ENCODE data around the gene PGGHG.
"Not testable (repeated sequence)": the region's sequence is repeated elsewhere in the genome, so short reads cannot be mapped to it uniquely, and the experiment has no call there.

The PGGHG gene

GRCh38 chr11:313787-314553 lies 25.0 kb downstream of the PGGHG start, which contains the start of gene IFITM1:
Gene IFITM1, plus strand, starts transcription at chr11:314040. Its CDS starts 131 bp downstream, at chr11:314171.
- no peak for DNase-seq (ENCODE audit: low spot score)

DNA sequence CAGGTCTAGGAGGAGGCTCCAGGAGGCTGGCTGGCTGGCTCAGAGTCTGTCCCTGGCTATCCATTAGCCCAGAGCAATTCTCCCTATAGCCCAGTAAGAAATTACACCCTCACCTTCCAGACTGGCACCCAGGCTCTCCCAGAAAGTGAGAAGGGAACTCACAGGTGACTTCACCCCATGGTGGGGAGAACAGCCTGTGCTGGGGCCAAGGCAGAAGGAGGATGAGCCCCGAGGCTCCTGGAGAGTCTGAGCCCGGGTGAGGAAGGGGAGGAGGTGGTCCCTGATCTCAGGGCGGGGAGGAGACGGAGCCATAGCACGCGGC lies 25.6 kb downstream of the PGGHG start:
- not testable (repeated sequence) for DNase-seq (ENCODE audit: low spot score)

GRCh38 chr11:315051-315481 lies 26.1 kb downstream of the PGGHG start:
- no peak for DNase-seq (ENCODE audit: low spot score)

- DNase-seq (ENCODE audit: low spot score): no peak
Measured at GRCh38 chr11:315516-315994, 26.6 kb downstream of the PGGHG start.

DNA sequence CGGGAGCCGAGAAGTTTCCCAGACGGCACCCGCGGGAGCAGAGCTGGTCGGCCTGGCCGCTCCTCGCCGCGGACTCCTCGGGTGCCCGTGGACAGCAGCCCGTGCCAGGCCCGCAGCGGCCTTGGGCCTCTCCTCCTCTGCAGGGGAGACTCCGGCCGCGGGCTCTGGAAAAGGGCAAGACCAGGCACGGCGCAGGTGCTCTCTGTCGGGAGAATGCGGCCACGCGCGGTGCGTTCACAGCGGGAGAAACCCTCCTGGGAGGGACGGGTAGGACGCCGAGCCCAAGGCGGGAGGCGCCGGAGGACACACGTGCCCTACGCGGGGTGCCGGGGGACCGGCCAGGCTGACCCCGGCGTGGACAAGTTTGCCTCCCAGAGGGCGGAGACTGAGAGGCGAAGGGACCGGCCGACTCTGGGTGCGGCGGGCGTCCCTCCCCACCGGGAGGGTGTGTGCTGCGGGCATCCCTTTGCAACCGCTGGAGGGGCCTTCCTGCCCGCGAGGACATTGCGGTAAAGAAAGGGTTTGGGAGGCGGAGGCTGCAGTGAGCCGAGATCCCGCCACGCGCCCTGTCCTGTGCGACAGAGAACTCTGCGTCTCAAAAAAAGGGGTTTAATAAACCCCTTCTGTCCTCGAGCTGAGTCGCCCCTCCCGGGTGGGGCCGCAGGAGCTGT lies 27.2 kb downstream of the PGGHG start:
- no peak for DNase-seq (ENCODE audit: low spot score)

DNA sequence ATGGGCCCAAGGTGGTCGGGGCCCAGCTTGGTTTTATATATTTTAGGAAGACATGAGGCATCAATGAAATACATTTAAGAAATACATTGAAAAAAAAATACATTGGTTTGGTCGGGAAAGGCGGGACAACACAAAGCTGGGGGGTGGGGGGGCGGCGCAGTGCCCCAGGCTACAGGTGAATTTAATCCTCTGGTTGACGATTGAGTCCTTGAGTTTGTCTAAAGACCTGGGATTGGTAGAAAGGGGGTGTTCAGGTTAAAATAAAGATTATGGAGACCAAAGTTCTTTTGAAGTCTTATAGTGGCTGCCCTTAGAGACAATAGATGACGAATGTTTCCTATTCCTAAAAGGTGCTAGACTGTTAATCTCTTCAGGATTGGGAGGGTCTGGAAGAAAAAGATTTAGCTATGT lies 28.0 kb downstream of the PGGHG start:
- DNase-seq (ENCODE audit: low spot score): no peak

GRCh38 chr11:317668-318404 lies 28.9 kb downstream of the PGGHG start:
- DNase-seq (ENCODE audit: low spot score): not testable (repeated sequence)

GRCh38 chr11:318405-319120 lies 29.6 kb downstream of the PGGHG start:
- DNase-seq (ENCODE audit: low spot score): not testable (repeated sequence)

DNA sequence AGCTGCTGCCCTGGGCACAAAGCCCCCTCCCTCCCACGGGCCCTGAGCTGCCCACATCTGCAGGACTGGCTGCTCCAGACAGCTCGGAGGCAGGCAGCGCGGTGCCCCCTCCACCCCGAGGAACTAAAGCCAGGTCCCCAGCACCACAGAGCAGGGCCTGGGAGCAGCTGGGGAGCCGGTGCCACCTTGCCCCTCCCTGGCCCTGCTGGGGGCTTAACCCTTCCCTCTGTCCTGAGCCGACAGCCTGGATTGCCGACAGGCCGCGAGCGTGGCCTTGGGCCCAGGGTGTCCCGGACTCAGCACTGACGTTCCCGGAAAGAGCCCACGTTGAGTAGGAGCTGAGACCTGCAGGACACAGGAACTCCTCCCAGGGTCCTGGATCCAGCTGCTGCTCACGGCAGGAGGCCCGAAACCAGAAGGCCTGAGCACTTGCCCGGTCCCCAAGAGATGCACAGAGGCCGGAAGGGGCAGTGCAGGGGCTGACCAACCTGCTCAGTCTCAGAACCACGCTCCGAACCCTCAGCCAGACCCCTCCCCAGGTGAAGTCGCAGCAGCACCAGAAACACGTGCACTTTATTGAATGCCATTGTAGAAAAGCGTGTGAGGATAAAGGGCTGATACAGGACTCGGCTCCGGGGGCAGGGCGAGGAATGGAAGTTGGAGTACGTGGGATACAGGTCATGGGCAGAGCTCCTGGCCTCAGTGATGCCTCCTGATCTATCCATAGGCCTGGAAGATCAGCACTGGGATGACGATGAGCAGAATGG lies 30.4 kb downstream of the PGGHG start:
- DNase-seq (ENCODE audit: low spot score): not testable (repeated sequence)

GRCh38 chr11:319888-320273 lies 31.0 kb downstream of the PGGHG start:
- DNase-seq (ENCODE audit: low spot score): not testable (repeated sequence)

GRCh38 chr11:324156-324555 lies 35.2 kb downstream of the PGGHG start:
- no peak for DNase-seq (ENCODE audit: low spot score)

- DNase-seq (ENCODE audit: low spot score): not testable (repeated sequence)
Measured at GRCh38 chr11:324593-325517, 35.9 kb downstream of the PGGHG start.

GRCh38 chr11:325796-326591 lies 37.1 kb downstream of the PGGHG start:
- no peak for DNase-seq (ENCODE audit: low spot score)

- no peak for DNase-seq (ENCODE audit: low spot score)
Measured at GRCh38 chr11:326592-326841, 37.6 kb downstream of the PGGHG start.

DNA sequence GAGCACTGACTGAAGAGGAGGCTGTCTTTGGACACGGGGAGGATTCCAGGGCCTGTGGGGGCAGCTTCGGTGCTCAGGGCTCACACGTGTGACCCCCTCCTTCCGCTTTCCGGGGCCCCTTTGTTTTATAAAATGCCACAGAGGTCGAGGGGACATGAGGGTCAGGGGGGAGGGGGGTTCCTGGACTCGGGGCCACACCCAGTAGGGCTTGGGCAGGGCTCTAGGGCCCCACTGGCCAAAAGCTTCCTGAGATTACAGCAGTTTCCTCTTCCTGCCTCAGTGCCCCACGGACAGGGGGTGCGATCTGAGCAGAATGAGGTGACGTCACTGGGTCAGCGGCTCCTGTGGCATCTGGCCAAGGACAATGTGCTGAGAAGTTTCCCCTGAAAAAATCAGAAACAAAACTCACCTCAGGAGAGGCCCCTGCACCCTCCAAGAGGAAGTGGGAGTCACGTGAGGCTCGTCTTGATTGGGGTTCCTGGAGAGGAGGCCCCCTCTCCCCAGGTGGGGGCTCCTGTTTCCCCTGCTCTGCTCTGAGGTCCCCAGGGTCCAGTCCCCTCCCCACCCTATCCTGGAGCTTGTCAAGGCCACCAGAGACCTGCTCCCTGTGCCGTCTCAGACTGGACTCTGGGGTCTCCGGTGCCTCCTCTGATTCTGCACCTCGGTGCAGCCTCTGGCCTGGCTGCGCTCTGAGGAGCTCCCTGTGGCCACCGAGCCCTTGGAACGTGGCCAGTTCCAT lies 38.1 kb downstream of the PGGHG start:
- peak; percentile 72 for DNase-seq (ENCODE audit: low spot score)

DNA sequence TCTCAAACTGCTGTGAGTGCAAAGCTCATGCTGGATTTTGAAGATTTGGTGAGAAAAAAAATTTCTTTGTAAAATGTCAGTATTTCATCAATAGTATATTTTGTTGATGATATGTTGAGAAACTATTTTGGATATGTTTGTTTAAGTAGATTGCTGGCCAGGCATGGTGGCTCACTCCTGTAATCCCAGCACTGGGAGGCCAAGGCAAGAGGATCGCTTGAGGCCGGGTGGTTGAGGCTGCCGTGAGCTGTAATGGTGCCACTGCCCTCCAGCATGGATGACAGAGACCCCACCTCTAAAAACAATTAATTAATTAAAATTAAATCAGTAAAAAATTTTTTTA lies 38.6 kb downstream of the PGGHG start:
- no peak for DNase-seq (ENCODE audit: low spot score)

DNA sequence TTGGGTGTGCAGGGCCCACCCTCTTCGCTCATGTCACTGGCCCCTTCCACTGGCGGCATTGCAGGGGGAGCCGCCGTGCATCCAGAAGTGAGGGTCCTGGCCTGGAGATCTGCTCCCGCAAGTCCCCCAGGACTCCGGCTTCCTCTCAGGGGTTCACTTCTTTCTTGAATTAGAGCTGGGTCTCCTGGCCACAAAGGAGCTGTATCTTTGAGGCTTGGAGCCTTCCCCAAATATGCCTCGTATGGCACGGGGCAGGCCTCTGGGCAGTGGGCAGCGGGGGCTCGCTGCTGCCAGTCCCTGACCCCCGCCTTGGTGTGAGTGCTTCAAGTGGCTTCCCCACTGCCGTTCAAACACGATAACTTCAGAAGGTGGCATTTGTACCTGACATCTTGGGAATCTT lies 39.1 kb downstream of the PGGHG start:
- DNase-seq (ENCODE audit: low spot score): no peak

DNA sequence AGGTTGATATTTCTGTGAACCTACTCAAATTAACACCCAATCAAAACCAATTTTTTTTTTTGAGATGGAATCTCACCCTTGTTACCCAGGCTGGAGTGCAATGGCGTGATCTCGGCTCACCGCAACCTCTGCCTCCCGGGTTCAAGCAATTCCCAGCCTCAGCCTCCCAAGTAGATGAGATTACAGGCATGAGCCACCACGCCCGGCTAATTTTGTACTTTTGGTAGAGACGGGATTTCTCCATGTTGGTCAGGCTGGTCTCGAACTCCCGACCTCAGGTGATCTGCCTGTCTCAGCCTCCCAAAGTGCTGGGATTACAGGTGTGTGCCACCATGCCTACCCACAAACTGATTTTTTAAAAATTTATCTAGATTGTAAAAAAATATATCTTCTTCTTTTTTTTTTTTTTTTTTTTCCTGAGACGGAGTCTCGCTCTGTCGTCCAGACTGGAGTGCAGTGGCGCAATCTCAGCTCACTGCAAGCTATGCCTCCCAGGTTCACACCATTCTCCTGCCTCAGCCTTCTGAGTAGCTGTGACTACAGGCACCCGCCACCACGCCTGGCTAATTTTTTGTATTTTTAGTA lies 39.7 kb downstream of the PGGHG start:
- not testable (repeated sequence) for DNase-seq (ENCODE audit: low spot score)

- DNase-seq (ENCODE audit: low spot score): no peak
Measured at GRCh38 chr11:329886-330253, 40.9 kb downstream of the PGGHG start.

Data from pons (tissue), 1 donor.